ENCODE results near the gene CLEC11A.

The CLEC11A gene

GRCh38 chr19:50705422-50706019 is 17.6 kb upstream of the CLEC11A start:
- DNase-seq, result peak; percentile 65

DNA sequence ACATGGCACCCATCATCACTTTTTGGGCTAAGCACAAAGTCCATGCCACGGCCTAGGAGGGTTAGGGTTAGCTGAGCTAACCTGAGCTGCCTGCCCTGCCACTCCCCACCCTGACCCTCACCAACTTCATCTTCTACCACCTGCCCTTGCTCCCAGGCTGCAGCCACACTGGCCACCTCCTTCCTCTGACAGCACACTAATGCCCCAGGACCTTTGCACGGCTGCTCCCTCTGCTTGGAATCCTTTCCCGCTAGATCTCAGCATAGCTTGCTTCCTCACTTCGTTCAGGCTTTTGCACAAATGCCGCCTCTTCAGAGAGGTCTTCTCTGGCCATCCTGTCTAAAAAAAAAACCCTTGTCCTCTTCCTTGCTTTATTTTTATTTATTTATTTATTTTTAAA is 16.8 kb upstream of the CLEC11A start:
- no peak for DNase-seq

- no peak for DNase-seq
Observed at GRCh38 chr19:50708179-50708879, 14.8 kb upstream of the CLEC11A start.

GRCh38 chr19:50710094-50710493 is 13.1 kb upstream of the CLEC11A start:
- no peak for DNase-seq

DNA sequence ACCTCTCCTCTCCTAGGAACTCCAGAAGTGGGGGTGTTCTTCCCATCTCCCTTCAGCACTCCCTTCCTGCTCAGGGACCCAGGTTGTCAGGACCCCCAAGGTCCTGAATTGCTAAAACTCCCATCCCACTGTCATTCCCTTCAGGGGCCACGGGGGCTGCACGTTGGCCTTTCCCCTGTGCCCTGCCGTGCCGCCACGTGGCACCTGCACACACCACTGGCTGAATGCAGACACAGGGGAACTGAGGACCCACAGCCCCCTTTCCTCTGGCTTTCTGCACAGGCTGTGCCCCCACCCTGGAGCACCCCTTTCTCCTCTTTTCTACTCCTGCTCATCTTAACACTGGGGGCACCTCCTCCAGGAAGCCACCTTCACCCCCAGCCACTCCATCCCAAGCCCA is 12.6 kb upstream of the CLEC11A start:
- no peak for DNase-seq

DNA sequence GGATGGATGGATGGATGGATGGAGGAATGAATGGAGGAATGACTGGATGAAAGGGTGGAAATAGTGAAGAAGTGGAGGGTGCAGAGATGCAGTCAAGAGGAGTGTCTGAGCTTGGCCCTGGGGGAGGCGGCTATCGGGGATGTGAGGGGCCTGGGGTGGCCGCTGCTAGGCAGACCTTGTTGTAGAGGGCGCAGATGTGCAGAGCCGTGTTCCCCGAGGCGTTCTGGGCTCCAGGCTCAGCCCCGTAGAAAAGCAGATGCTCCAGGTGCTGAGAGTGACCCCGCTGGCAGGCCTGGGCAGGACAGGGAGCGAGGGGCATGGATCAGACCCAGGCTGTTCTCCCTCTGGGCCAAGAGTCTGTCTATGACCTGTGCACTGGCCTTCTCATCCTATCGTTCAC is 12.0 kb upstream of the CLEC11A start:
- no peak for DNase-seq

DNA sequence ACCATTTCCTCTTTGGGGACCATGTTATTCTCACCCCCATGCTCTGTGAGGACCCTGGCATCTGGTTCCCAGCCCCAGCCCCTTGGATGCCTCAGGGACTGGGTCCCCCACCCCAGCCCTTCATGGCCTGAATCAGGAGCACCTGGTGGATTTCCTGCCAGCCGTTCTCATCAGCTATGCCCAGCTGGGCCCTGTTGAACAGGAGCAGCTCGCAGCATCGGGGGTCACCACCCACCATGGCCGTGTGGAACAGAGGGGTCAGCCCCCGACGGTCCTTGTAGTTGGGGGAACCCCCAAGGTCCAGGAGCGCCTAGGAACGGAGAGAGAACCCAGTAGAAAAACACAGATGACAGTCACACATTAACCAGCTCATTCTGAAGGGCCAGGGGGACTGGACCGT is 11.4 kb upstream of the CLEC11A start:
- DNase-seq, result no peak

DNA sequence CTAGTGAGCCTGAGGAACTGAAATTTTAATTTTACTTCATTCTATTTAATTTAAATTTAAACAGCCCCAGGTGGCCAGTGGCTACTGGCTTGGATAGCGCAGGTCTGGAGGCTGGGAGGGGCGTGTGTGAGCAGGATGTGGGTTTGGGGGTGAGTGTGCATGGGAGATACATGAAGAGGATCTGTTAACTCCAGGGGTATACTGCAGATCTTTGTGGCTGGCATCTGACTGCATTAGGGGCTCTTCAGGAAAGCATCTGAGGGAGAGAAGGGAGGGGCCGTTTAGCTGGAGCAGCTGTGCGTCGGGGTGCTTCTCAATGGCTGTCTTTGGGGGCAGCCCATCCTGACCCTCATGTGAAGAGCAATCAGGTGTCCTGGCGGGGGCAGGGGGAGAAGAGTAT is 10.3 kb upstream of the CLEC11A start:
- DNase-seq, result no peak

DNA sequence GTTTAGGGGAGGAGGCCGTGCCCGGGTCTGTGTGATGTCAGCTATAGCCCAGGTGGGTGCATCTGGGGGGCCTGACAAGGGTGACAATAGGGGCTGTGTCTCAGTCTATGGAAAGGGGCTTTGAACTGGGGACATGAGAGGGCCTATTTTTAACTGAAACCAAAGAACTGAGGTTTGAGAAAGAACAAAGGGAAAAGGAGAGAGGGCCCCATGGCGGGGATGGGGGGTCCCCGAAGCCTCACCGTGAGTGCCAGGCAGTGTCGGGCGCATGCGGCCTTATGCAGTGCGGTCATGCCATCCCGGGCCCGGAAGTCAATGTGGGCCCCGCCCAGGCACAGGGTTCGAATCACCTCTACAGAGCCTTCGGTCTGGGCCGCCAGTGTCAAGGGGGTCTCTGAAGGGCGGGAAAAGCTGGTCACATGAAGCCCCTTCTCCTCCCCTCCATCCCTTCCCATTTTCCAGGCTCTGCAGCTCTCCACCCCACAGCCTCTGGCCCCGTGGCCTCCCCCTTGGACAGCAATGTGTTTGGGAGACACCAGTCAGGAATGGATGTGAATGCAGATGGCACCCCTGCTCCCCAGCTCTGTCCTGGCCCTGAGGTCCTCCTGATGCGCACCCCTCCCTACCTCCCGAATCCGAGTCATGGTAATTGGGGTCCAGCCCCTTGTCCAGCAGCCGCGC is 9.5 kb upstream of the CLEC11A start:
- DNase-seq, result no peak

DNA sequence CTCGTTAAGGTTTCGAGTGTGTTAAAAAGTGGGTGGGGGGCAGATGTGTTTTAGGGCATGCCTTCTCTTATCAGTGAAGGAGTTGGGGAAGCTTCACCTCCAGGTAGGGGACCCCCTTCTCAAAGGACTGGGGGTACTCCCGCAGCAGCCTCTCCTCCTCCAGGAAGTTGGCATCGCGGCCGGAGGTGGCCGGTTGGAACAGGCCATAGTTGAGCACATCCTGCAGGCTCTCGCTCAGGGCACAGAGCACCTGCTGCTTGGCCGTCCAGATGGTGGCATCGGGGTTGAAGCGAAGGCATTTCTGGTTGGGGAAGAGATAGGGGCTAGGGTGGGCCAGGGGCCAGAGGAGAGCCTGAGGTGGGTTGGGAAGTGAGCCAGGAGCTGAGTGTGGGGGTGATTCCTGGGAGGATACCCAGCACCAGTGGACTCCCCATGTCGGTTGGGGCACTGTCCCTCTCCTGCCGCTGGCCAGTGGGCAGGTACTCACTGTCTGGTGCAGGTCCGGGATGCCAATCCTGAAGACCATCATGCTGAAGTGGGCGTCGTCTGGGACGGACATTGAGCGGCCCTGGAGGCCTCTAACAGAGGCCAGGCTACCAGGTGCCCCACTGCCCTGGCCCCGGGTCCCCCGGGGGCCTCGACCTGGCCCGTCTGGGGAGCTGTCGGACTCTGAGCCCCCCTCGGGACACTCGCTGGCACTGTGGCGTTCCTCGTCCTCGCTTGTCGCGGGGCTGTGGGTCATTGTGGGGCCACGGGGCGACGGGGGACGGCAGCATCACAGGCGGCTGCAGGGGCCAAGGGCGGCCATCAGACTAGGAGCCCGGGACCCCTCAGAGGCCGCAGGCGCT is 6.8 kb upstream of the CLEC11A start:
- no peak for DNase-seq

DNA sequence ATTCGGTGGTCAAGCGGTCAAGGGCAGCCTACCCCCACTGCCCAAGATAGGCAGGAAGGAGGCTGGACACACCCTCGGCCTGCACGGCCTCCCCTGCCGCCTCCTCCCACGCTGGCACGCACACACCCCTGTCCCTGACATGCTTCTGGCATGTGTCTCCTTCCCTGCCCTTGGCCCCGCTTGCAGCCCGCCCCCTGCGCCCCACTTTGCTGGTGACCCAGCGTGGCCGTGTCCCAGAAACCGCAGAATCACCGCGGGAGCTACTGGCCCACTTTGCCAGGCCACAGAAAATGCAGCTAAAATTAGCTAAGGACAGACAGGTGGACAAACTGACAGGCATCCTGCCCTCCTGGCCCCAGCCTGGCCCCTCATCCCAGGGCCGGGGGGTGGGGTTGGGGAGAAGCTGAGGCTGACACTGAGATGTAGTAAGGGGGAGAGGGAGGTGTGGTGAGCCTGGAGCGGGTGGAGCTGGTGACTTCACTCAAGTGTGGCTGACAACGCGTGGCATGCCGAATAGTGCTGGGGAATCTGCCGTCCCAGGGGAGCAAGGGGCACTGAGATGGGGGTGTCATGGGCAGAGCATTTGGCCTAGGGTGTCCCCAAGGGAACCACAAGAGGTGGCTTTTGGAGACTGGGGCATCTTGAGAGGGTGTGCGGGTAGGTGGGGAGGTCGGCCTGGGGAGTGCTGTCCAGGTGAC is 6.0 kb upstream of the CLEC11A start:
- no peak for DNase-seq

DNA sequence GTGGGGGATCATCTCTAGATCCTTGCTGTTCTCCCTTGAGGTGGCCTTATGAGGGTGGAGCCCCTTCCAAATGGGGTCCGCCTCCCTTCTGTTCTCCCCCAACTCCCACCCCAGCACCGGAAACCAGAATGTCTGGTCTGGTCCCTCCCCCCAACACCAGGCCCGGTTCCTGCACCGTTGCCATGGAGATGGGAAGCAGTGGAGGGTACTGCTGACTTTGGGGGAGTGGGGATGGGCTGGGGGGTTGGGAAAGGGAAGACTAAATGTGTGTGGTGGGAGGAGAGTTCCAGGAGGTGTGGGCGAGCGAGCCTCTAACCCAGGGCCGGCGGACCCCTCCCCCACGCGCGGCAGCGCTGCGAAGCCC is 5.3 kb upstream of the CLEC11A start:
- no peak for DNase-seq

DNA sequence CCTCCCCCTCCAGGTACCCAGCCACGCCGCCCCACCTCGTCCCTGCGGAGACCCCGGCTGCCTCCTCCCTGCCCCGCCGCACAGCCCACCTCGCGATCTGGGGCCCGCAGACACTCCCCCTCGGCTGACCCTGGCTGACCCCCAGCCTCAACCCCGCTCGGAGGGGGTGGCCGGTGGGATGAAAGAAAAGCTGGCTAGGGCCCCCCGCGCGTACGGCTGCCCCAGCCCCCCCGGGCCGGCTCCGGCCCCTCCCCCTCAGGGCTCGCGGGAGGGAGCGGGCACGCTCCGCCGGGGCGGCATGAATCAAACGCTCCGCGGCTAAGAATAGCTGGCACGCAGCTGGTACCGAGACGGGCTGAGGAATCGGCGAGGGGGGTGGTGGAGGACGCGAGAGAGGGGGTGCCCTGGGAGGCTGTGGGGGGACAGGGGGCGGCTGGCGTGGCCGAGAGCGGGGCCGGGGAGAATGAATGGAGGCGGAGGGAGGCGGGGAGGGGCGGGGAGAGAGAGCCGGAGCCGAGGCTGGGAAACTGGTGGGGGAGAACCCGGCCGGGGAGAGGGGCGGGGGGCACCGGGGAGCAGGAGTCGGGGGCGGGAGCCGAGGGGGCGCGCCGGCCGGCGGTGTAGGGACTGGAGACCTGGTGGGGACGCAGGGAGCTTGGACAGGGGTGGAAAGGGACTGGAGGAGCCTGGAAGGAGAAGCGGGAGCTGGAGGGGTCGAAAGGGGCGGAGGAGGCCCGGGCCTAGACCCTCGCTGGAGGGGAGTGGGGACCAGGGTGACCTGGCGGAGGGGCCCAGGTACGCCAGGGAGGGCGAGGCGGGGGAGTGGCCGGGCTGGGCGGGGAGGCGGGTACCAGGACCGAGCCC is 4.7 kb upstream of the CLEC11A start:
- DNase-seq, result no peak

- DNase-seq, result no peak
Observed at GRCh38 chr19:50719119-50719435, 4.1 kb upstream of the CLEC11A start.

GRCh38 chr19:50719566-50719965 is 3.6 kb upstream of the CLEC11A start, which contains the start of gene SHANK1:
TSS of gene SHANK1 (minus strand) at chr19:50719802. CDS start at chr19:50716919, 2,883 bp downstream.
- DNase-seq, result no peak

GRCh38 chr19:50720181-50720920 is 2.8 kb upstream of the CLEC11A start:
- no peak for DNase-seq

GRCh38 chr19:50720921-50721381 is 2.2 kb upstream of the CLEC11A start:
- DNase-seq, result peak; percentile 51

- DNase-seq, result no peak
Observed at GRCh38 chr19:50721441-50722137, 1.6 kb upstream of the CLEC11A start.

GRCh38 chr19:50722201-50723013 is 757 bp upstream of the CLEC11A start:
- DNase-seq, result peak; percentile 33

Data from retina (tissue), 1 donor.